Embryonic facial prominence (tissue), 1 donor: ENCODE data around the gene RGS5.
"Not testable (repeated sequence)": the region's sequence is repeated elsewhere in the genome, so short reads cannot be mapped to it uniquely, and the experiment has no call there.

ENCODE experiments used
- DNase-seq: peaks from one replicate; pipeline ENCODE4 v3.0.0-alpha.2; 2016; ENCODE audit errors: extremely low spot score

The RGS5 gene, protein sequence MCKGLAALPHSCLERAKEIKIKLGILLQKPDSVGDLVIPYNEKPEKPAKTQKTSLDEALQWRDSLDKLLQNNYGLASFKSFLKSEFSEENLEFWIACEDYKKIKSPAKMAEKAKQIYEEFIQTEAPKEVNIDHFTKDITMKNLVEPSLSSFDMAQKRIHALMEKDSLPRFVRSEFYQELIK

DNA sequence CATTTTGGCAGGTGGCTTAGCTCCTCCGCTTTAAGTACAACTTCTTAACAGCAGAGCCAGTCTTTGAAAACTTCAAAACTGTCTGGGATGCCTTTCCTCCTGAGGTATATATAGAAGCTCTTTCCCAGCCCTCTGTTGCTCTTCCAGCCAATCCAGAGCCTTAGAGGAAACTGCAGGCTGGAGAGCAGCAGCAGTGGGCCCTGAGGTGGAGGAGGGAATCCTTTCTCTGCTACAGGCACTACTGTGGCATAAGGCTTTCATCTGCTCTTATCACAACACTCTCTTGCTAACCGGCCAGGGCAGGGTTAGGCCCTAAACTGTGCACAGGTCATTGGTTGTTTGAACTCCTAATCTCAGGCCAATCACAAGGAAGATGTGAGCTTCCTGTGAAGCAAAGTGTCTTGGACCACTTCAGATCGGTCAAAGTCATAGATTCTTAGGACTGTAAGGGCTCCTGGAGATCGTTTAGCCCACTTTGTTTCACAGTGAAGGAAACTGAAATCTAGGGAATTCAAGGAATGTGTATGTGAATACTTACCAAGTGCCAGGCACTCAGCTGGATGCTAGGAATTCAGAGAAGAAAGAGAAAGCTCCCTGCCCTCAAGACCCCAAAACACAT, at the start of gene RGS5:
Gene RGS5 (minus strand): TSS at position 84 of the 619 bp plus-strand sequence. CDS start 81 bp downstream, at position 3.
- no peak for DNase-seq

DNA sequence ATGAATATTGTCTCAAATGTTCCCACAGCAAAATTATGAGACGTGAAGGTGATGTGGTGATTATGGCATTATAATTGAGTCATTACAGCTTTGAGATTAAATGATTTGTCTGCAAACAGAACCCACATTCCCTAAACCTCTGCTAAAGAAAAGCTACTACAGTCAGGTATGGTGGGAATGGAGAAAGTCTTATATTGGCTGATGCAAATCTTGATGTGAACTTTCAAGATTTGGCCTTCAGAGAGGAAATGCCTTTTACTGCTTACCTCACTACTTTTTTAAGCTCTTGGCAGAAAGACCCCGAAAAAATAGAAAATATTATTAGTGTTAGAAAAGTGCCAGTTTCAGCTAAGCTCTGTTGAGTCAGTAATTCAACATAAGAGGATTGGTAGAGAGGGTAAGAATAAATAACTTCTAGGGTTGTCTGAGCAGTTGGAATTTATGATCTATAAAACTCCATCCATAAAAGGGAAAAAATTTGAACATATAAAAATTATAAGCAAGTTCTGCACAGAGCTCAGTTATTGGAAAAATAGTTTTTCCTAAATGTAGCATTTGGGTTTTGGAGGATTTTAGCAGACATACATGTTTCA, 47.8 kb upstream of the RGS5 start:
- no peak for DNase-seq

DNA sequence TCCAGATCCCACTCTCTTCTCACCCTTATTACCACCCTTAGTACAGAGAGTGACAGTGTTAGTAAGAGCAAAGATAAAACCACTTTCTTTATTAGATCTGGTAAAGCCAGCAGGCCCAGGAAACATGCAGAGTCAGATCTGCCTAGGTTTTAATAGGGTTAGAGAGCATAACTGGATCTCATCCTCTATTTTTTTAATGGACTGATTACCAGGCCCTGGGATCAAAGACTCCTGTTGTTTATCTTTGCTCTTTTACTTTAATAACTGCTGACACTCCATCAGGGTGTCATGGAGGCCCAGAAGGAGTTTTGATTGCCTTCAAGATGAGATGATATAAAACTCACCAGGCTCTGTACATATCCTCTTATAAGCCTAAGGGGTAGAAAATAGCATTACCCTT, 45.3 kb upstream of the RGS5 start:
- no peak for DNase-seq

DNA sequence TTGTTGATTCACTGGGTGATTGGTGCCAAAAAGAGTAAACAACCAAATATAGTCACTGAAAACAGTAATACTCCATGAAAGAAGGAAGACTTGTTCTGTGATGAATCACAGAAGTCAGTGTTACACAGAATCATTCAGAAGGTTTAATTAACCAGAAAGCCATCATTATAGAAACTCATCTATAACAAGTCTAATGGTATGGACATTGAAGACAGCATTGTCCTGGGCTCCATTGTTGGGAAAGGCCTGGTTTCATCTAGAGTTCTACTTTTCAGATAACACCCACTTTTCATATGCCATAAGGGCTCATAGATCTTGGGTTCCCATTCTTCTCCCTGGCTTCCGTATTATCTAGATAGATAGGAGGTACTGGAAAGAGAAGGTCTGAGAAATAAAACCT, 41.9 kb upstream of the RGS5 start:
- DNase-seq = not testable (repeated sequence)

DNA sequence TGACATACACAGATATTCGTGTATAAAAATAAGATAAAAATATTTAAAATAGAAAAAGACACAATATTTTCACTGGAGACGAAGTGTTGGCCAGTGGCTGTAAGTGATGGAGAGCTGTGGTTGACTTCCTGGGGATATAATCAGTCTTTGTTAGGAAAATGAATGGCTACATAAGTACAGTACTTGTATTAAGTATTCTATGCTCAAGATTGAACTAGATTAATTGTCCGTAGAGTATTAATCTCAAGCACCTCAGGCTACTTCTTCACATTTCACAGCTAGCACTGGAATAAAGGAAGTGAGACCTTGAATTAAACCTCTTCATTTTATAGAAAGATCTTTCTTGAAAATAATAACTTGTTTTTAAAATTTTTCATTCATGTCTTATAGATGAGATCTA, 39.0 kb upstream of the RGS5 start:
- DNase-seq = no peak

DNA sequence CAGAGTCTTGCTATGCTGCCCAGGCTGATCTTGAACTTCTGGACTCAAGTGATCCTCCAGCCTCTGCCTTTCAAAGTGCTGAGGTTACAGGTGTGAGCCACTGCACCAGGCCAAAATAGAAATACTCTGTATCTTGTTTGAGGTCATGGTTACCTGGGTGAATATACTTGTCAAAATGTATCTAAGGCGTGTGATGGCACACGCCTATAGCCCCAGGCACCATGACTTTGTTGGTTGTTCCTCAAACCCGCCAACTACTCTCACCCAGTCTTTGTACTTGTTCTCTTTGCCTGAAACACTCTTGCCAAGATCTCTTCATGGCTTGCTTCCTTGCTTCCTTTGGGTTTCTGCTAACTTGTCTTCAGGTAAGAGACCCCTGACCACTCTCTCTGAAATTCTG, 38.0 kb upstream of the RGS5 start:
- no peak for DNase-seq

DNA sequence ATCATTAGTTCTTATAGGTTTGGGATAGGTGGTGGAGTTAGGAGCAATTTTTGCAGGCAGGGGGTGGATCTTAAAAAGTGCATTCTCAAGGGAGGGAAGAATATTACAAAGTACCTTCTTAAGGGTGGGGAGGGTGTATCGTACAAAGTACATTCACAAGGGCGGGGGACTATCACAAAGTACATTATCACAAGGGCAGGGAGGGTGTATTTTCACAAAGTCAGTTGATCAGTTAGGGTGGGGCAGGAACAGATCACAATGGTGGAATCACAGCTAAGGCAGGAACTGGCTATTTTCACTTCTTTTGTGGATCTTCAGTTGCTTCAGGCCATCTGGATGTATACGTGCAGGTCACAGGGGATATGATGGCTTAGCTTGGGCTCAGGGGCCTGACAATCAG, 30.9 kb upstream of the RGS5 start:
- DNase-seq = not testable (repeated sequence)

DNA sequence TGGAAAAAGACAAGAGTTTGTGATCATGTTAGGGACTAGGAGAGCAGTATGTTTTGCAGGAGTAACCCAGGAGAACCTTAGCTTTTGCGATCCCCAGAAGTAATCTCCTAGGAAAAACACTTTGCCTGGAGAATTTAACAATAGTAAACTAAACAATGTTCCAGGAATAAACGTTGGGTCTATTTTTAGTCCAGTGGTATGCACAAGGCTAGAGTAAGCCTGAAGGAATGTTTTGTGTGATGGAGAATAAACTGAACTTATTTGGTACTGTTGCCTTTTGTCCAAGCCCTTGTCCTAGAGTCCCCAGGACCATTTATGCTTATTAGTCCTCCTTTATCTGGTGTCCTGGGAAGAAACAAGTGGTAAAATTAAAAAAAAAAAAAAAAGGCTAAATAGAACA, 28.7 kb upstream of the RGS5 start:
- no peak for DNase-seq

DNA sequence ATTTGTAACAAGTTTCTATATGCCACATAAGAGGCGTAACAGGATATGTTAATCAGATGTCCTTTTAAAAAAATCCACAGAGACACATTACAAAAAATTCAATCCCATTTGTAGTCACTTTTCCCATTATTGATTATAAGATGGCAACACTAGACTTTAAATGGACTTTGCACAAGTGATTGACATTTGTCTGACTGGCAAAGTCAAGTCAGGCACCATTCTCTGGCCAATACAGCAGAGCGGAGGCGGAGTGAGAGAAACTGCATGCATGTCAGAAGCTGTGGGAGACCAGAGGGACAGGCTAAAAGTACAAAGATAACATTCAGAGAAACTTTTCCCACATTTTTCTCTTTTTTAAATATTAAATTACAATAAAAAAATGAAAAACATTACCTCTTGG, 28.1 kb upstream of the RGS5 start:
- DNase-seq = no peak

DNA sequence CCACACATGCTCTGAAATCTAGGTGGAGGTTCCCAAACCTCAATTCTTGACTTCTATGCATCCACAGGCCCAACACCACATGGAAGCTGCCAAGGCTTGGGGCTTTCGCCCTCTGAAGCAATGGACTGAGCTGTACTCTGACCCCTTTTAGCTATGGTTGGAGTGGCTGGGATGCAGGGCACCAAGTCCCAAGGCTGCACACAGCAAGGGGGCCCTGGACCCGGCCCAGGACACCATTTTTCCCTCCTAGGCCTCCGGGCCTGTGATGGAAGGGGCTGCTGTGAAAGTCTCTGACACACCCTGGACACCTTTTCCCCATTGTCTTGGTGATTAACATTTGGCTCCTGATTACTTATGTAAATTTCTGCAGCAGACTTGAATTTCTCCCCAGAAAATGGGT, 25.6 kb upstream of the RGS5 start:
- not testable (repeated sequence) for DNase-seq

DNA sequence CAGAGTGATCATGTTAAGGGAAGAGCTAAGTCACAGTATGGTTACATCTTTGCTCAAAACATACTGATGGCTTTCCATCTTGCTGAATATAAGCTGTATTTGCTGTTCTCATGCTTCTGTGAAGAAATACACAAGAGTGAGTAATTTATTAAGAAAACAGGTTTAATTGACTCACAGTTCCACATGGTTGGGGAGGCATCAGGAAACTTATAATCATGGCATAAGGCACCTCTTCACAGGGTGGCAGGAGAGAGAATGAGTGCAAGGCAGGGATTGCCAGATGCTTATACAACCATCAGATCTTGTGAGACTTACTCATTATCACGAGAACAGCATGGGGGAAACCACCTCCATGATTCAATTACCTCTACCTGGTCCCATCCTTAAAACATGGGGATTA, 24.4 kb upstream of the RGS5 start:
- no peak for DNase-seq

DNA sequence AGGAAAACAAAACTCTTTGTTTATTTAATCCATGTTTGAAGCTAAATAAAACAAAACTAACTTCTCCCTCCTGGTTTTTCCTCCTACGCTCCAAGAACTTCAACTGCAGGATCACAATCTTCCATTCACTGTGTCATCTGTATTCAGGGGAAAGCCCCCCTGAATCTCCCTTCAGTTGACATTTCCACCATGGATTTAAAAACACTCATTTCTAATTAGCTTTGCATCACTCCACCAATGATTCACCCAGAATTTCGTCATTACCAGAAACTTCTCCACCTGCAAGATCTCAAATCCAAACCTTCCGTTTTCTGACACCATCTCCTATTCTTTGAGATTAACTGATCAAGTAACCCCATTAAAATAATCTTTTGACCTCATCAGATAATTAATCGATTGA, 10.9 kb upstream of the RGS5 start:
- DNase-seq = no peak

DNA sequence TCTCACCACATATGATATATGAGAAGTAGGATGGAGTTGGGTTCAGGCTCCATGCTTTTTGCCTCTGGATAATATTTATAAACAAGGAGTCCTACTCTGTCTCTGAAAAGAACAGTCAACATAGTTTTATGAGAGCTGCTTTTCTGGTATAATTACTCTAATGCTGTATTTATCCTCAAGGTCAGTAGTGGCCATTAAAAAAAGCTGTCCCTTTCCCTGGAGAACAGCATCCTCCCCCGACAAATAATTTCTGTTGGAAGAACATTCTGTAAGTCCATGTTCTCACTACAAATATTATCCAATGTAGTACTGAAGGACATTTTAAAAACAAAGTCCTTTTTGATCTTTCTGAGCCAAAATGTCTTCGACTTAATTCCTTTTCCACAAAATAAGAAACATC, 9.0 kb upstream of the RGS5 start:
- no peak for DNase-seq

DNA sequence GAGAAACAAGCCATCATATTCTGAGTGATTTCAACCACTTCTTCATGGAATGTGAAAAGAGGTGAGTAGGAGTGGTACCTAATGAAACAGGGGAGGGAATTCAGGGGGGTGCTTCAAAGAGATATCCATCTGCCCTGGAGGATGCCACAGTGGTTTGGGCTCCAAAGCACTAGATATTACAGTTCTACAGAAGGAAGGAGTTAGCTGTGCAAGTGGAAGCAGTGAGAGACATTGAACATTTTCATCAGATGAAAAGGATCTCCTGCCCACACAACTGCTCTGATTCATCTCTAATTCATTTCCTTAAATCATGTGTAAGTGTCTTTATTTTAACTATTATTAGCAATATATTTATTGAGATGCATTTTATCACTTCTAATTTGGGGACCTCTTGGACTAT, 2.8 kb upstream of the RGS5 start:
- DNase-seq = no peak

DNA sequence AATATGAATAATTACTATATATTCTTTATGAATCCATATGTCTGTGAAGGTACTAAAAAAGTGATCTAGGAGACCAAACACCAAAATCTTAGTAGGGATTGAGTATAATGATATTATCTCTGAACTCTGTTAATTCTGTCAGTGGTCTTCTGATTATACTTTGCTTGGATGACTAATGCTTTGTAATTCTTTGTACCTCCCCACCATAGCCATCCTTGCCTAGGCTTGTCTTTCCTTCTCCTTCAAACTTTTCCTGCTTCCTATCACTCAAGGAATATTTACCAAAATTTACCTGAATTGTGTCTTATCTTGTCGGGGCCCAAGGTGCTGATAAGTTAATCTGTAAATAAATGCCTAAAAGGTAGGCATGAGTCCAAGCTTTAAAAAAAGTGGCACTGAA, 845 bp upstream of the RGS5 start:
- no peak for DNase-seq

DNA sequence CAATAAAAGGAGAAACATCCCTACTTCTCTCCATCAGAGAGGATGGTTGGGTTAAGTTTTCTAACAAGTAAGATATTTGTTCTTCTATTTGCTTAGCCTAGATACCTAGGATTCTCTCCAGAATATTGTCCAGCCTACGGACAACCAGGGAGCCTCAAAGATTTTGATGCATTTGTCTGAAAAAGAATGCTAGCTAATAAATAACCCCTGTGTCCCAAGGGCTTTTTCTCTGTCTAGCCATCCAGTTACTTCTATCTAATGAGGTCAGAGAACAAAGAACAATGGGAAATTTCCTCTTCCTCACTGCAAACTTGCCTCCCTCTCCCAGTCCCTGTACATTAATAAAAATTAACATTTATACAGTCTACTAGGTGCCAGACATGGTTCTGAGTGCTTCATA, 810 bp downstream of the RGS5 start:
- no peak for DNase-seq

DNA sequence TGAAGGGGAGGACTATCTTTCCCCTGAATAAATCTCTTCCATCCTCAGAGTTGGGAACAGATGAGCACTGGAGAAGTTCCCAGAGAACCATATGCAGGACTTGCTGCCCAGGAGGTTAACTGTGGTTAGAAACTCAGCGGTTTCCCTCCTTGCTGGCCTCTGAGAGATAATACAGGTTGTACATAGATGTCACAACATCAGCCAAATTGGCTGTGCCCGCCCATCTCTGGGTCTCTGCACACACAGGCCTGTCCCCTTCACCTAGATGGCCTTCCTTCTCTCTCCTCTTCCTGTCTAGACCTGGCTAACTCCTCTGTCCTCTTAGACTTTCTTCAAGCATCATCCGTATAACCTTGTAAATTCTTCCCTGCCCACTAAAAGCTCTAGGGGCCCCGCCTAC, 5.7 kb downstream of the RGS5 start:
- DNase-seq = no peak

DNA sequence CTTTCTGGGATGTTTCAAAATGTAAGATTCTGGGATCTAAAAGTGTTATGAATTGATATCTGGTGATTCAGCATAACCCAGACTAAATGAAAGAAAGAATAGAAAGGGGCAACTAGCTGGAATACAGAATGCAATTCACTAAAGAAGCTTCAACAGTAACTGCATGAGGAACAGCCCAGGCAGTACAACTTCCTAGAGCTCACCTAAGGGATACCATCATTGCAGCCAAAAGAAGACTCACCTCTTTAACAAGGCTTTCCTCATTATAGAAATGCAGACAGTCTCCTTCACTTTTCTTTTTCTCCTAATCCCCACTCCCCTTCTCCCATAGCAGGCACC, 6.3 kb downstream of the RGS5 start:
- DNase-seq = no peak

DNA sequence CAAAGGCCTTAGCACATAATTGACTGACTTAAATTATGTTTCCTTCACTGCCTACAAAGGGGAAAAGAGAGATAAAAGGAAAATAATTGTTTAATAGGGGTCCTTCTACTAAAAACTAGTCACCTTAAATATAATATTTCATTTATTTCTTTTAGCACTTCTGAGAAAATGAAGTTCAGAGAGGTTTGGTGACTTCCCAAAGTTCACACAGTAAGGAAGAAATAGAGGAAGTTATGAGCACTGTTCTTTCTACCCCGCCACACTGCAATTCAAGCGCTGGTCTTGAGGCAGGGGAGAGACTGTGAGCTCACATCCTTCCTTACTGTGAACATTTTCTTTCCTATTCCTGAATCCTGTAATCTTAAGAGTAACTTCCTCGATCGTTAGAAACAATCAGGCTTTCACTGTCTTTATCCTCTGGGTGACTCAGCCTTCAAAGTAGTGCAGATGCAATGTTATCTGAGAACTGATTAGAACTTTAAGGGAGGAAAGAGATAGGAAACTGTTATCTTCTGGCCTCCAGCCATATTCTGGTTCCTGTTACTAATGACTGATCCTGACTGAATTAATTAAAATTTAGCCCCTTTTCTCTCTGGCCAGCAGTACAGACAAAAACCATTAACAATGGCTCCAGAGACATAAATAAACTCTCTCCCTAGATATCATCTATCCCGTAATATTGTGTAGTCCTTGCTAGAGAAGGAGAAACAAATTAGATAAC, 6.8 kb downstream of the RGS5 start:
- DNase-seq = no peak

DNA sequence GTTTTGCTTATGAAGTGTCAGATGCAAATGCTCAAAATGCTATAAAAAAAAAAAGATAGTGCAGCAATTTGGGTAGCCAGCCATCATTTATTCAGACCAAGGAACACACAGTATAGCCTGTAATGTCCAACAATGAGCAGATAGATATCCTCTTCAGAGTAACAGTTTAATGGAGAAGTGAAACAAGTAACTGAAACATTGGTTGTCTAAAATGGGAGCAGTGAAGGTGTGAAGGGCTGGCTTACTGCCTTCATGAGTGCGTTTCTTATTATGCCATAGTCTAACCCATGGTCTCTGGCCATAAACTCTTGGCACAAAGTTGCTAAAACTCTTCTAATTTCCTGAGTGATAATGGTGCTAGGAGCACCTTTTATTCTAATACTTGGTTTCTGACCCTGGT, 11.4 kb downstream of the RGS5 start:
- DNase-seq = no peak

DNA sequence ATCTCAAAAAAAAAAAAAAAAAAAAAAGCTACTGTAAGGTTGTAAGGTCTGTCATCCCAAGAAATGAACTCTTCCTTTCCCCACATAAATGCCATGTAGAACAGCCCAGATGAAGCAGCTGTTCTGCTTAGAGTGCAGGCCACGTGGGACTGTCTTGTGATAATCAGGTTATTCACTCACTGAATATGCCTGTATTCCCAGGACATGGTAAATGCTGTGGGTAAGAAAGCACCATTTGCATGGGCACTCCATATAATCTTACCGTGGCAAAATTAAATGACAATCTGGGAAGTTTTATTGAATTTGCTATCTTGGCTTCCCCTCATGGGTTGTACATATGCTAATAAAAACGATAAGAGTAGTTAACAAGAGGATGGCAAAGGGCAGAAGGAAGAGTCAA, 13.8 kb downstream of the RGS5 start:
- DNase-seq = no peak

DNA sequence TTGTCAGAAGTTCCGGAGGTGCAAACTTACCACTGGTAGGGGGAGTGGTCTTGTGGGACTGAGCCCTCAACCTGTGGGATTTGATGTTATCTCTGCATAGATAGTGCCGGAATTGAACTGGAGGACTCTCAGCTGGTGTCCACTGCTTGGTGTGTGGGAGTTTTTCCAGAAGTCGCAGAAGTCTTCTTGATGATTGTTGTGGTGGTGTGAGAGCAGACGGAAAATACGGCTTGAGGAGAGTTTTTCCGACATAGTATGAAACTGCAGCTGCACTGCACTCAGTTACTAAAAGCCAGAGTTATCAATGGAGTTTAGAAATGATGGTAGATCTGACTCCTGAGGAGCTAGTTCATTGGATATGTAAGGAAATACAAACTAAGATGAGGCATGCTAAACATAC, 14.9 kb downstream of the RGS5 start:
- DNase-seq = no peak

DNA sequence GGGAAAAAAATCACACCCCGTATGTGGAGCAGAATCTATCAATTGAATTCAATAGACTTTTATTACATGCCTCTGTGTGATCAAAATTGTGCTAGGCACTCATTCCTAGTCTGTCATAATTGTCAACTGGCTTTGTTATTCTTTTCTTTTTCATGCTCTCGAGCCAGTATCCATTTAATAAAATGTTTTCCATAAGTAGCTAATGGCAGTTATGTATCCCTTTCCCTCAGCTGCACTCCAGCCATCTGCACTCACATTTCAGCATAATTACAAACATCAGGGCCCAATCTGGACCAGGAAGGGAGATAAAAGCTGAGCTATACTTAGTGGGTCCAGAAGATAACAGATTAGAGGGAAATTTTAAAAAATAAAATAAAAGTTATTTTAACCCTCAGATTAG, 15.9 kb downstream of the RGS5 start:
- DNase-seq = no peak
